ENCODE results near the gene GABRG2. TPM values are rescaled to one million over a fixed set of nuclear protein-coding genes. Genes with fewer than 3 reads are reported as not detected.

GABRG2 gene
- total and polyA plus RNA-seq, 3 experiments from 2014 or later = not detected

- no peaks in the 10 kb centered on the region for H3K36me3 ChIP-seq (ENCODE audit: insufficient read depth, low read length)
- no peaks in the 10 kb centered on the region for H3K36me3 Mint-ChIP-seq
- no peaks in the 10 kb centered on the region for H3K4me1 Mint-ChIP-seq
- H3K27me3 Mint-ChIP-seq = no peaks in the 10 kb centered on the region
- H3K27ac ChIP-seq (ENCODE audit: low read depth, low read length) = no peak overlapping the region
- H3K9me3 Mint-ChIP-seq = peaks cover 0 to 24% (median 4%) of the 10 kb centered on the region in 5 donors
- no peaks in the 10 kb centered on the region for H3K9me3 ChIP-seq (ENCODE audit: low read length)
- no peak for DNase-seq
- no peak overlapping the region for H3K4me3 Mint-ChIP-seq
- CTCF ChIA-PET = no interaction called here
- no peaks in the 10 kb centered on the region for H3K4me1 ChIP-seq (ENCODE audit: insufficient read depth, low read length)
- H3K4me3 ChIP-seq (ENCODE audit: low read length) = no peak overlapping the region
- no peaks in the 10 kb centered on the region for H3K27me3 ChIP-seq (ENCODE audit: insufficient read depth, low read length, poor library complexity, severe bottlenecking)
- no peak overlapping the region for H3K27ac Mint-ChIP-seq
- POLR2A ChIA-PET = no interaction called here
Observed at GRCh38 chr5:162139190-162139589, 71.6 kb downstream of the GABRG2 start.

- peaks cover 0 to 5% (median 3%) of the 10 kb centered on the region in 5 donors for H3K9me3 Mint-ChIP-seq
- POLR2A ChIA-PET = no interaction called here
- H3K4me1 ChIP-seq (ENCODE audit: insufficient read depth, low read length) = no peaks in the 10 kb centered on the region
- no peaks in the 10 kb centered on the region for H3K27me3 ChIP-seq (ENCODE audit: insufficient read depth, low read length, poor library complexity, severe bottlenecking)
- no peak overlapping the region for H3K27ac Mint-ChIP-seq
- no peaks in the 10 kb centered on the region for H3K36me3 Mint-ChIP-seq
- H3K27ac ChIP-seq (ENCODE audit: low read depth, low read length) = no peak overlapping the region
- H3K4me3 Mint-ChIP-seq = no peak overlapping the region
- DNase-seq = no peak
- H3K27me3 Mint-ChIP-seq = no peaks in the 10 kb centered on the region
- no peak overlapping the region for H3K4me3 ChIP-seq (ENCODE audit: low read length)
- CTCF ChIA-PET = no interaction called here
- H3K36me3 ChIP-seq (ENCODE audit: insufficient read depth, low read length) = no peaks in the 10 kb centered on the region
- no peaks in the 10 kb centered on the region for H3K4me1 Mint-ChIP-seq
- H3K9me3 ChIP-seq (ENCODE audit: low read length) = no peaks in the 10 kb centered on the region
Observed at GRCh38 chr5:162154242-162154641, 86.7 kb downstream of the GABRG2 start.

- Mint-ChIP-seq H3K9me3 (peaks cover 0 to 6% (median 2%) of the 10 kb centered on the region in 5 donors), H3K4me1 (no peaks in the 10 kb centered on the region), H3K4me3 (no peak overlapping the region), H3K36me3 (no peaks in the 10 kb centered on the region), H3K27me3 (no peaks in the 10 kb centered on the region), H3K27ac (no peak overlapping the region)
- no peaks in the 10 kb centered on the region for H3K27me3 ChIP-seq (ENCODE audit: insufficient read depth, low read length, poor library complexity, severe bottlenecking)
- ChIA-PET POLR2A (no interaction called here), CTCF (no interaction called here)
- DNase-seq = no peak
- no peaks in the 10 kb centered on the region for H3K36me3 ChIP-seq (ENCODE audit: insufficient read depth, low read length)
- peaks cover 4% of the 10 kb centered on the region for H3K9me3 ChIP-seq (ENCODE audit: low read length)
- H3K4me1 ChIP-seq (ENCODE audit: insufficient read depth, low read length) = no peaks in the 10 kb centered on the region
- H3K4me3 ChIP-seq (ENCODE audit: low read length) = no peak overlapping the region
- no peak overlapping the region for H3K27ac ChIP-seq (ENCODE audit: low read depth, low read length)
Observed at GRCh38 chr5:162160401-162160800, 92.8 kb downstream of the GABRG2 start.

GRCh38 chr5:162163663-162164062 is 96.1 kb downstream of the GABRG2 start:
- Mint-ChIP-seq H3K9me3 (peaks cover 9 to 19% (median 12%) of the 10 kb centered on the region in 5 donors), H3K36me3 (no peaks in the 10 kb centered on the region), H3K4me3 (no peak overlapping the region), H3K27me3 (no peaks in the 10 kb centered on the region), H3K4me1 (no peaks in the 10 kb centered on the region), H3K27ac (no peak overlapping the region)
- H3K27me3 ChIP-seq (ENCODE audit: insufficient read depth, low read length, poor library complexity, severe bottlenecking) = no peaks in the 10 kb centered on the region
- no peak overlapping the region for H3K27ac ChIP-seq (ENCODE audit: low read depth, low read length)
- no peaks in the 10 kb centered on the region for H3K36me3 ChIP-seq (ENCODE audit: insufficient read depth, low read length)
- no peaks in the 10 kb centered on the region for H3K4me1 ChIP-seq (ENCODE audit: insufficient read depth, low read length)
- peaks cover 4% of the 10 kb centered on the region for H3K9me3 ChIP-seq (ENCODE audit: low read length)
- DNase-seq = no peak
- POLR2A ChIA-PET = no interaction called here
- H3K4me3 ChIP-seq (ENCODE audit: low read length) = no peak overlapping the region
- CTCF ChIA-PET = no interaction called here

GRCh38 chr5:162174358-162174974 is 106.9 kb downstream of the GABRG2 start:
- Histone ChIP-seq H3K27ac (ENCODE audit: low read depth, low read length) (no peak overlapping the region), H3K4me3 (ENCODE audit: low read length) (no peak overlapping the region), H3K4me1 (ENCODE audit: insufficient read depth, low read length) (no peaks in the 10 kb centered on the region), H3K36me3 (ENCODE audit: insufficient read depth, low read length) (no peaks in the 10 kb centered on the region), H3K27me3 (ENCODE audit: insufficient read depth, low read length, poor library complexity, severe bottlenecking) (no peaks in the 10 kb centered on the region), H3K9me3 (ENCODE audit: low read length) (no peaks in the 10 kb centered on the region)
- H3K36me3 Mint-ChIP-seq = no peaks in the 10 kb centered on the region
- CTCF ChIA-PET = no interaction called here
- peaks cover 0 to 1% of the 10 kb centered on the region in 2 donors for H3K27me3 Mint-ChIP-seq
- no peaks in the 10 kb centered on the region for H3K4me1 Mint-ChIP-seq
- H3K4me3 Mint-ChIP-seq = no peak overlapping the region
- DNase-seq = no peak
- POLR2A ChIA-PET = no interaction called here
- peaks cover 0 to 11% (median 0%) of the 10 kb centered on the region in 5 donors for H3K9me3 Mint-ChIP-seq
- H3K27ac Mint-ChIP-seq = no peak overlapping the region

- H3K4me3 ChIP-seq (ENCODE audit: low read length) = no peak overlapping the region
- no peaks in the 10 kb centered on the region for H3K27me3 ChIP-seq (ENCODE audit: insufficient read depth, low read length, poor library complexity, severe bottlenecking)
- no peaks in the 10 kb centered on the region for H3K36me3 ChIP-seq (ENCODE audit: insufficient read depth, low read length)
- H3K4me1 Mint-ChIP-seq = no peaks in the 10 kb centered on the region
- no peaks in the 10 kb centered on the region for H3K27me3 Mint-ChIP-seq
- CTCF ChIA-PET = no interaction called here
- H3K36me3 Mint-ChIP-seq = no peaks in the 10 kb centered on the region
- H3K27ac Mint-ChIP-seq = no peak overlapping the region
- H3K9me3 ChIP-seq (ENCODE audit: low read length) = no peaks in the 10 kb centered on the region
- H3K27ac ChIP-seq (ENCODE audit: low read depth, low read length) = no peak overlapping the region
- H3K4me1 ChIP-seq (ENCODE audit: insufficient read depth, low read length) = no peaks in the 10 kb centered on the region
- DNase-seq = no peak
- no peak overlapping the region for H3K4me3 Mint-ChIP-seq
- H3K9me3 Mint-ChIP-seq = peaks cover 3 to 22% (median 7%) of the 10 kb centered on the region in 5 donors
- POLR2A ChIA-PET = no interaction called here
Observed at GRCh38 chr5:162187371-162187770, 119.8 kb downstream of the GABRG2 start.

GRCh38 chr5:162189719-162190118 is 122.1 kb downstream of the GABRG2 start:
- no peaks in the 10 kb centered on the region for H3K9me3 ChIP-seq (ENCODE audit: low read length)
- CTCF ChIA-PET = no interaction called here
- no peaks in the 10 kb centered on the region for H3K4me1 ChIP-seq (ENCODE audit: insufficient read depth, low read length)
- H3K27ac Mint-ChIP-seq = no peak overlapping the region
- no peaks in the 10 kb centered on the region for H3K36me3 ChIP-seq (ENCODE audit: insufficient read depth, low read length)
- no peak overlapping the region for H3K27ac ChIP-seq (ENCODE audit: low read depth, low read length)
- no peaks in the 10 kb centered on the region for H3K27me3 ChIP-seq (ENCODE audit: insufficient read depth, low read length, poor library complexity, severe bottlenecking)
- H3K36me3 Mint-ChIP-seq = no peaks in the 10 kb centered on the region
- no peak overlapping the region for H3K4me3 ChIP-seq (ENCODE audit: low read length)
- H3K27me3 Mint-ChIP-seq = no peaks in the 10 kb centered on the region
- no peaks in the 10 kb centered on the region for H3K4me1 Mint-ChIP-seq
- POLR2A ChIA-PET = no interaction called here
- DNase-seq = no peak
- peaks cover 3 to 28% (median 8%) of the 10 kb centered on the region in 5 donors for H3K9me3 Mint-ChIP-seq
- H3K4me3 Mint-ChIP-seq = no peak overlapping the region

GRCh38 chr5:162193012-162193411 is 125.4 kb downstream of the GABRG2 start:
- Histone ChIP-seq H3K27ac (ENCODE audit: low read depth, low read length) (no peak overlapping the region), H3K27me3 (ENCODE audit: insufficient read depth, low read length, poor library complexity, severe bottlenecking) (no peaks in the 10 kb centered on the region), H3K9me3 (ENCODE audit: low read length) (no peaks in the 10 kb centered on the region), H3K4me1 (ENCODE audit: insufficient read depth, low read length) (no peaks in the 10 kb centered on the region), H3K4me3 (ENCODE audit: low read length) (no peak overlapping the region), H3K36me3 (ENCODE audit: insufficient read depth, low read length) (no peaks in the 10 kb centered on the region)
- no peaks in the 10 kb centered on the region for H3K4me1 Mint-ChIP-seq
- no peak for DNase-seq
- peaks cover 3 to 13% (median 5%) of the 10 kb centered on the region in 5 donors for H3K9me3 Mint-ChIP-seq
- H3K27ac Mint-ChIP-seq = no peak overlapping the region
- ChIA-PET POLR2A (no interaction called here), CTCF (no interaction called here)
- no peaks in the 10 kb centered on the region for H3K36me3 Mint-ChIP-seq
- no peaks in the 10 kb centered on the region for H3K27me3 Mint-ChIP-seq
- H3K4me3 Mint-ChIP-seq = no peak overlapping the region

GRCh38 chr5:162196351-162196750 is 128.8 kb downstream of the GABRG2 start:
- no peaks in the 10 kb centered on the region for H3K36me3 ChIP-seq (ENCODE audit: insufficient read depth, low read length)
- POLR2A ChIA-PET = no interaction called here
- Mint-ChIP-seq H3K27ac (no peak overlapping the region), H3K4me1 (no peaks in the 10 kb centered on the region), H3K27me3 (no peaks in the 10 kb centered on the region), H3K4me3 (no peak overlapping the region), H3K36me3 (no peaks in the 10 kb centered on the region), H3K9me3 (peaks cover 0 to 6% (median 4%) of the 10 kb centered on the region in 5 donors)
- CTCF ChIA-PET = no interaction called here
- H3K27me3 ChIP-seq (ENCODE audit: insufficient read depth, low read length, poor library complexity, severe bottlenecking) = no peaks in the 10 kb centered on the region
- DNase-seq = no peak
- H3K9me3 ChIP-seq (ENCODE audit: low read length) = no peaks in the 10 kb centered on the region
- no peak overlapping the region for H3K27ac ChIP-seq (ENCODE audit: low read depth, low read length)
- H3K4me1 ChIP-seq (ENCODE audit: insufficient read depth, low read length) = no peaks in the 10 kb centered on the region
- no peak overlapping the region for H3K4me3 ChIP-seq (ENCODE audit: low read length)
